Astrocyte (in vitro differentiated cells and primary cell): Measurements from ENCODE around the gene SSX4. TPM values are rescaled to one million over a fixed set of nuclear protein-coding genes. Genes with fewer than 3 reads are reported as not detected.
"Not testable (repeated sequence)": the region's sequence is repeated elsewhere in the genome, so short reads cannot be mapped to it uniquely, and the experiment has no call there.

ENCODE experiments used
- DNase-seq: peaks from one replicate; pipeline ENCODE4 v3.0.0-alpha.2; 2010; ENCODE audit warnings: low read depth
- FAIRE-seq: peaks from 2 replicates; lab custom pipeline; 2011; peaks lifted over from hg19 to GRCh38; lab: Jason Lieb, UNC
- H2AFZ ChIP-seq: 2 replicates; pipeline ENCODE4 v1.6.0; 2012; ENCODE audit warnings: low read depth, low read length, inconsistent platforms
- H3K27ac ChIP-seq: 2 replicates; pipeline ENCODE4 v1.5.1; 2011; ENCODE audit warnings: low read depth, low read length, inconsistent platforms
- H3K27me3 ChIP-seq: 2 replicates; pipeline ENCODE4 v1.6.0; 2011; ENCODE audit warnings: low read length, inconsistent platforms; ENCODE audit not compliant: insufficient read depth
- H3K36me3 ChIP-seq: 2 replicates; pipeline ENCODE4 v1.5.1; 2011; ENCODE audit warnings: low read length, inconsistent platforms; ENCODE audit not compliant: insufficient read depth
- H3K4me1 ChIP-seq: 2 replicates; pipeline ENCODE4 v1.5.1; 2011; ENCODE audit warnings: low read length, inconsistent platforms; ENCODE audit not compliant: insufficient read depth
- H3K4me2 ChIP-seq: 2 replicates; pipeline ENCODE4 v1.6.0; 2012; ENCODE audit warnings: low read length, inconsistent platforms
- H3K4me3 ChIP-seq: 2 replicates; pipeline ENCODE4 v1.5.1; 2011; ENCODE audit warnings: low read depth, mild to moderate bottlenecking, low read length, inconsistent platforms; ENCODE audit not compliant: insufficient read depth
- H3K79me2 ChIP-seq: 2 replicates; pipeline ENCODE4 v1.6.0; 2012; ENCODE audit warnings: mild to moderate bottlenecking, low read length, inconsistent platforms; ENCODE audit not compliant: insufficient read depth
- H3K9ac ChIP-seq: 2 replicates; pipeline ENCODE4 v1.6.0; 2012; ENCODE audit warnings: mild to moderate bottlenecking, low read length, inconsistent platforms
- H3K9me3 ChIP-seq: 2 replicates; pipeline ENCODE4 v1.5.1; 2012; ENCODE audit warnings: low read depth, mild to moderate bottlenecking, low read length, inconsistent platforms; ENCODE audit not compliant: insufficient read depth
- H4K20me1 ChIP-seq: 2 replicates; pipeline ENCODE4 v1.6.0; 2012; ENCODE audit warnings: low read length, inconsistent platforms; ENCODE audit not compliant: insufficient read depth
- H3K27ac Mint-ChIP-seq: one replicate; pipeline ENCODE4 v1.8.0; 2021; ENCODE audit warnings: mild to moderate bottlenecking, mixed read lengths; ENCODE audit not compliant: unreplicated experiment
- H3K27me3 Mint-ChIP-seq: one replicate; pipeline ENCODE4 v1.8.0; 2021; ENCODE audit warnings: low read depth, mixed read lengths; ENCODE audit not compliant: unreplicated experiment
- H3K36me3 Mint-ChIP-seq: one replicate; pipeline ENCODE4 v1.8.0; 2021; ENCODE audit warnings: low read depth, mixed read lengths; ENCODE audit not compliant: unreplicated experiment
- H3K4me1 Mint-ChIP-seq: one replicate; pipeline ENCODE4 v1.8.0; 2021; ENCODE audit warnings: low read depth, mixed read lengths; ENCODE audit not compliant: unreplicated experiment
- H3K4me3 Mint-ChIP-seq: one replicate; pipeline ENCODE4 v1.8.0; 2021; ENCODE audit warnings: mild to moderate bottlenecking, moderate library complexity, mixed read lengths; ENCODE audit not compliant: unreplicated experiment
- H3K9me3 Mint-ChIP-seq: one replicate; pipeline ENCODE4 v1.8.0; 2021; ENCODE audit warnings: mild to moderate bottlenecking, mixed read lengths; ENCODE audit not compliant: unreplicated experiment
- total RNA-seq: library from RNA; stranded (reverse); gene quantifications from 2 replicates; pipeline ENCODE4 v1.2.1, GENCODE V29; 2021

The SSX4 gene
- total RNA-seq, 1 donor from 2014 or later: not detected

DNA sequence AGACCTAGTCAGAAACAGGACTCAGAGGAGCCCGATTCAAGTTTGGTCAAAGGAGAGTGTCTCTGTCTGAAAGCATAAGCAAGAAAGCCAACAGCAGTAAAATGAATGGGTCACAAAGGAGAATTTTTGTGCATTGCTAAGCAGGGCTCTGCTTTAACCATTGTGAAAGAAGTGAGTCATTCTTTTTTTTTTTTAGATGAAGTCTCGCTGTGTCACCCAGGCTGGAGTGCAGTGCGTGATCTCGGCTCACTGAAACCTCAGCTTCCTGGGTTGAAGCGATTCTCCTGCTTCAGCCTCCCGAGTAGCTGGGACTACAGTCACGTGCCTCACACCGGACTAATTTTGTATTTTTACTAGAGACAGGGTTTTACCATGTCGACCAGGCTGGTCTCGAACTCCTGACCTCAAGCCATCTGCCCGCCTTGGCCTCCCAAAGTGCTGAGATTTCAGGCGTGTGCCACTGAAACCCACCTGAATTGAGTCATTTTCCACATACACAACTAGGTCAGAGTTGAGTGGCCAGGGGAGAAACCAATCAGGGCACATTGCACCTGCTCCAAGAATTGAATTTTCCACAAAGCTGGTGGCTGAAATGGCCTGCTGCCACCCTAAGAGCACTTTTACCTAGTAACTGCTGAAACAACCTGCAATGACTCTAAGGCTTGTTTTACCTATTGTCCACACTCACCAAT is 15.5 kb upstream of the SSX4 start:
- H3K36me3 Mint-ChIP-seq, H4K20me1 ChIP-seq, H3K27ac ChIP-seq, H3K9ac ChIP-seq, H3K36me3 ChIP-seq, H3K27me3 ChIP-seq, H2AFZ ChIP-seq, H3K9me3 Mint-ChIP-seq, H3K9me3 ChIP-seq, DNase-seq, FAIRE-seq, H3K4me3 ChIP-seq, H3K27ac Mint-ChIP-seq, H3K4me2 ChIP-seq, H3K27me3 Mint-ChIP-seq, H3K4me3 Mint-ChIP-seq, H3K79me2 ChIP-seq, H3K4me1 Mint-ChIP-seq, H3K4me1 ChIP-seq: not testable (repeated sequence)

DNA sequence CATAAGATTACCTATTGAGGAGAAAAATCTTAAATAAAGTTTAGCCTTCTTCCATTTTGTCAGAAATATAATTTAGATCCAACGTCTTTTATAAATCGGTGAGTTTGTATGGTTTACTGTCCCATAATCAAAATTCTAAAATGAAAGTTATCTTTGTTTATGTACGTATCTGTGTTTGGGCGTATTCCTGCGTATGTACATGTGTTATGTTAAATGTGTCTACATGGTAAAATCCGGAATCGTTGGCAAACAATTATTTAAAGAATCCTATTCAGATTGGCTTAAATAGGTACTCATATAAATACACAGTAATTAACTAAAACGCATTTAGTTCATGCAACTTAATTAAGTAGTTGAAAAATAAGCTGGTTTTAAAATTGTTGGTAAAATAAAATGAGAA is 12.9 kb upstream of the SSX4 start:
- not testable (repeated sequence) for H3K9me3 ChIP-seq, H3K27me3 Mint-ChIP-seq, FAIRE-seq, H3K4me3 ChIP-seq, H3K4me1 ChIP-seq, DNase-seq, H3K9ac ChIP-seq, H3K9me3 Mint-ChIP-seq, H3K36me3 Mint-ChIP-seq, H3K27ac ChIP-seq, H3K4me3 Mint-ChIP-seq, H3K36me3 ChIP-seq, H3K27ac Mint-ChIP-seq, H4K20me1 ChIP-seq, H3K79me2 ChIP-seq, H3K4me2 ChIP-seq, H3K27me3 ChIP-seq, H3K4me1 Mint-ChIP-seq, H2AFZ ChIP-seq

DNA sequence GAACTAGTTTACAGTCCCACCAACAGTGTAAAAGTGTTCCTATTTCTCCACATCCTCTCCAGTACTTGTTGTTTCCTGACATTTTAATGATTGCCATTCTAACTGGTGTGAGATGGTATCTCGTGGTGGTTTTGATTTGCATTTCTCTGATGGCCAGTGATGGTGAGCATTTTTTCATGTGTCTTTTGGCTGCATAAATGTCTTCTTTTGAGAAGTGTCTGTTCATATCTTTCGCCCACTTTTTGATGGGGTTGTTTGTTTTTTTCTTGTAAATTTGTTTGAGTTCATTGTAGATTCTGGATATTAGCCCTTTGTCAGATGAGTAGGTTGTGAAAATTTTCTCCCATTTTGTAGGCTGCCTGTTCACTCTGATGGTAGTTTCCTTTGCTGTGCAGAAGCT is 13.6 kb downstream of the SSX4 start:
- H3K4me2 ChIP-seq, H3K4me3 ChIP-seq, H3K9me3 Mint-ChIP-seq, H3K27me3 Mint-ChIP-seq, H3K4me1 ChIP-seq, H4K20me1 ChIP-seq, H3K27ac ChIP-seq, H3K79me2 ChIP-seq, H3K36me3 Mint-ChIP-seq, H2AFZ ChIP-seq, H3K27ac Mint-ChIP-seq, H3K4me1 Mint-ChIP-seq, H3K27me3 ChIP-seq, H3K4me3 Mint-ChIP-seq, H3K36me3 ChIP-seq, DNase-seq, FAIRE-seq, H3K9me3 ChIP-seq, H3K9ac ChIP-seq: not testable (repeated sequence)

DNA sequence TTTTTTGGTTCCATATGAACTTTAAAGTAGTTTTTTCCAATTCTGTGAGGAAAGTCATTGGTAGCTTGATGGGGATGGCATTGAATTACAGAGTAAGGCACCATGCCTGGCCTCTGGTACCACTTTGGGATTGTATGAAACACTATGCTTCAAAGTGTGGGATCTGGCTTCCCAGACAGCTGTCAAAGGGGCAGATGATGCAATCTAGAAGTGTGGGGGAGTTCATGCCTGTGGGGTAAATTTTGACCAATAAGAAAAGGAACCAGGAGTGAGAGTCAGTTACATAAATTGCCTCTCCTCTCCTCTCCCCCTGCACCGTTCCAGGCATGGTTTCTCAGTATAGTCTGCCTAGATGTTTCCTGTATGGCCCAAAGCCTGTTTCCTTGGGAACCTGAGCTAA is 14.5 kb downstream of the SSX4 start:
- not testable (repeated sequence) for H3K27ac ChIP-seq, H3K27me3 Mint-ChIP-seq, H3K4me1 ChIP-seq, H4K20me1 ChIP-seq, H3K79me2 ChIP-seq, H3K9me3 Mint-ChIP-seq, FAIRE-seq, H3K4me2 ChIP-seq, H3K36me3 Mint-ChIP-seq, DNase-seq, H3K36me3 ChIP-seq, H3K27ac Mint-ChIP-seq, H2AFZ ChIP-seq, H3K4me3 ChIP-seq, H3K4me1 Mint-ChIP-seq, H3K4me3 Mint-ChIP-seq, H3K27me3 ChIP-seq, H3K9me3 ChIP-seq, H3K9ac ChIP-seq

DNA sequence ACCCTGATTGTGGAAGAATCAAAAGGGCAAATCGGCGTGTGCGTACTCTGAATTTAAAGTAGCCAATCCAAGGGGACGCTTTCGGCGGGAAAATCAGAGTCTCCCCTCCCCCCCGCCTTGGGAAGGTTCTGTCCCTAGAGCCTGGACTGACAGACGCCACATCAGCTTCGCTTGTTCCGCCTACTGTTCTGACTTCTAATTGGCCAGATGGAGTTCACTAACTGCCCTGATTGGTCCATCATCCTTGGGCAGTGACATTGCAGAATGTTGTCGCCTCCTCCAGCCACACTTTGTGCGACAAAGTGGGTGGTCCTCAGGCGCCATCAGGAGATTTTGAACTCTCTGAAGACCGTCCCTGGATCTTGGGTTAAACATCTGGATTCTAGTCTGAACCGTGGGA is 28.5 kb downstream of the SSX4 start, which contains the start of gene SSX4B:
Gene SSX4B, minus strand, starts transcription at position 101 of the 400 bp plus-strand sequence. CDS start 588 bp downstream, outside the sequence.
- not testable (repeated sequence) for H2AFZ ChIP-seq, H3K27ac Mint-ChIP-seq

DNA sequence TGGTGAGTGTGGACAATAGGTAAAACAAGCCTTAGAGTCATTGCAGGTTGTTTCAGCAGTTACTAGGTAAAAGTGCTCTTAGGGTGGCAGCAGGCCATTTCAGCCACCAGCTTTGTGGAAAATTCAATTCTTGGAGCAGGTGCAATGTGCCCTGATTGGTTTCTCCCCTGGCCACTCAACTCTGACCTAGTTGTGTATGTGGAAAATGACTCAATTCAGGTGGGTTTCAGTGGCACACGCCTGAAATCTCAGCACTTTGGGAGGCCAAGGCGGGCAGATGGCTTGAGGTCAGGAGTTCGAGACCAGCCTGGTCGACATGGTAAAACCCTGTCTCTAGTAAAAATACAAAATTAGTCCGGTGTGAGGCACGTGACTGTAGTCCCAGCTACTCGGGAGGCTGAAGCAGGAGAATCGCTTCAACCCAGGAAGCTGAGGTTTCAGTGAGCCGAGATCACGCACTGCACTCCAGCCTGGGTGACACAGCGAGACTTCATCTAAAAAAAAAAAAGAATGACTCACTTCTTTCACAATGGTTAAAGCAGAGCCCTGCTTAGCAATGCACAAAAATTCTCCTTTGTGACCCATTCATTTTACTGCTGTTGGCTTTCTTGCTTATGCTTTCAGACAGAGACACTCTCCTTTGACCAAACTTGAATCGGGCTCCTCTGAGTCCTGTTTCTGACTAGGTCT is 43.8 kb downstream of the SSX4 start:
- H3K36me3 ChIP-seq, H3K4me3 ChIP-seq, H3K36me3 Mint-ChIP-seq, H4K20me1 ChIP-seq, H2AFZ ChIP-seq, H3K79me2 ChIP-seq, H3K27me3 ChIP-seq, H3K27me3 Mint-ChIP-seq, H3K9ac ChIP-seq, H3K4me1 ChIP-seq, H3K4me1 Mint-ChIP-seq, H3K27ac Mint-ChIP-seq, H3K9me3 ChIP-seq, H3K27ac ChIP-seq, DNase-seq, FAIRE-seq, H3K9me3 Mint-ChIP-seq, H3K4me2 ChIP-seq, H3K4me3 Mint-ChIP-seq: not testable (repeated sequence)

More for the DNA sequence above, 28.5 kb downstream of the SSX4 start, which contains the start of gene SSX4B:
- not testable (repeated sequence) for H3K9me3 Mint-ChIP-seq, DNase-seq, H3K4me3 ChIP-seq, H3K36me3 Mint-ChIP-seq, H4K20me1 ChIP-seq, H3K9ac ChIP-seq, H3K27ac ChIP-seq, H3K4me3 Mint-ChIP-seq, H3K27me3 ChIP-seq, H3K4me2 ChIP-seq, H3K4me1 Mint-ChIP-seq, H3K27me3 Mint-ChIP-seq, H3K4me1 ChIP-seq, H3K79me2 ChIP-seq, H3K9me3 ChIP-seq, H3K36me3 ChIP-seq
- peak; percentile 9 for FAIRE-seq
